Hematopoietic multipotent progenitor cell treated with erythropoietin and hydrocortisone succinate and interleukin-3 and kit ligand, for 6 days (in vitro differentiated cells): ENCODE results near the gene CAMK2B.

Source experiments
- DNase-seq: peaks from one replicate; pipeline ENCODE4 v3.0.0-alpha.2; 2015

The CAMK2B gene

GRCh38 chr7:44325201-44325671, at the start of gene CAMK2B:
CAMK2B (minus strand) TSS chr7:44325594; CDS start chr7:44325421, 173 bp downstream.
- no peak for DNase-seq

DNA sequence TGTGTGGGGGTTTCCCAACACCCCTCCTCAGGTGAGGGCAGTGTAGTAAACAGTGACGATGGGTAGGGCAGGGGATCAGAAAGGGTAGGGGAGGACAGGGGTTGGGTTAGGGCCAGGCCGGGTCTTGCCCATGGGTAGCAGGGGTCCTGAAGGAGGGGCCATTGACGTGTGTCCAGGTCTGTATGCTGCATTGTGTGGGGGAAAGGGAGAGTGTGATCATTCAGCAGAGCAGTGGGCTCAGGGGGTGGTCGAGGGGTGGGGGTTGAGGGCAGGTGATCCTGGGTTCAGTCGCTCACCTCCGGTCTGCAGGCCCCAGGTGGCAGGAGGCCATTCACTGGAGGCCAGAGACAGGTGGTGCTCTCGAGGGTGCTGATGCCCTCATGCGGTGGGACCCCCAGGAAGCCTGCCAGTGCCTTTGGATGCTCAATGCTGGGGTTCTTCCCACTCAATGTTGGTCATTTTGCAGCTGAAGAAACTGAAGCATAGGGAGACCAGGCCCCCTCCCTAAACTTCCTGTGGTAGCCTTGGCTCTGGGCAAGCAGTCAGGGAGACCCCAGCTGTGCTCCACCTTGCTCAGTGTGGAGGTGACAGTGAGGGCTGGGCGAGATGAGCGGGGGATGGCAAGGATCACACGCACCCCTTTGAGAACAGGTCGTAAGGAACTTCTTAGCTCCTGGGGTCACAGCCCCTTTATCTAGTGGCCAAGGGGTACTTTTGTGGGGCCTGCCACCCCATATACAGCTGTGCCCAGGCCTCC, 48.8 kb upstream of the CAMK2B start:
- no peak for DNase-seq

DNA sequence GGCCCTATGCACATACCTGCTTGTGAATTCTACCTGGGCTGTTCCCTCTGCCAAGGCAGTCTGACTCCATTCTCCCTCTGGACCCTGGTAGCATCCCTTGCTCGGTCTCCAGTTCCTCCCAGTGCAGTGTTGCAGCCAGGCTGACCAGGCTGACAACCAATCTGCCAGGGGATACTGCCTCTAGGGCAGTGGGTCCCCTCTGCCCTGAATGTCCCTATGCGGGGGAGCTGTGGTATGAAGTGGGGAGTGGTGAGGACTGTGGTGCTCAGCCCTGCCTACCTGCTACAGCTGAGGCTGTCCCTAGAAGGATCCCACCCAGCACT, 48.0 kb upstream of the CAMK2B start:
- DNase-seq, result no peak

GRCh38 chr7:44372560-44373417, 47.4 kb upstream of the CAMK2B start:
- no peak for DNase-seq

DNA sequence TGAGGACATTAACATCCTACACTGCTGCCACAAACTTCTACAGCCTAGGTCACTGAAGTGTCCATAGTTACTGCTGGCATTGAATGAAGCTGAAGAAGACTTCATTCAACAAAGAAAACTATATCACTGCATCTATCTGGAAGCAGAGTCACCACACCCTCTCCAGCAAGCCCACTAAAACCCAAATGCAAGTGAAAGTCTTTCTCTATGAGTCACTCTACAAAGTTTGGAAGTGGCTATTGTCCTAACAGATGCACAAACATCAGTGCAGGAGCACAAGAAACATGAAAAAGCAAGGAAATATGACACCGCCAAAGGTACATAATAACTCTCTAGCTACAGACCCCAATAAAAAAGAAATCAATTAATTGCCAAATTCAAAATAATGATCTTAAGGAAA, 43.5 kb upstream of the CAMK2B start:
- no peak for DNase-seq

DNA sequence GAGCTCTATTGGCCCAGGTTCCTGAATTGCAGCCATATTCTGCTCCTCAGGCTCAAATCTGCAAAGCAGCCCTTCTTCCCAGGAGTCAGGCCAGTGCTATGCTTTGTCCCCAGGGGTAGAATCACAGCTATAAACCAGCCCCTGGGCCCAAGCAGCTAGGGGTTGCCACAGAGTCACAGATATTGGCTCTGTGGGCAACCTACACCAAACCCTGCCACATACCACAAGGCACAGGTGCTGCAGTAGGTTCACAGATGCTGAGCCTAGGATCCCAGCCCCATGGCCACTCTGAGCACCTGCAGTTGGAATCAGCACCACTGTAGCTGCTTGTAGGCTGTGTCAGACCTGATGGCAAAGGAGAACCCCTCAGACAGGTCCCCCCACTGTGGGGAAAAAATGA, 43.1 kb upstream of the CAMK2B start:
- DNase-seq, result no peak

DNA sequence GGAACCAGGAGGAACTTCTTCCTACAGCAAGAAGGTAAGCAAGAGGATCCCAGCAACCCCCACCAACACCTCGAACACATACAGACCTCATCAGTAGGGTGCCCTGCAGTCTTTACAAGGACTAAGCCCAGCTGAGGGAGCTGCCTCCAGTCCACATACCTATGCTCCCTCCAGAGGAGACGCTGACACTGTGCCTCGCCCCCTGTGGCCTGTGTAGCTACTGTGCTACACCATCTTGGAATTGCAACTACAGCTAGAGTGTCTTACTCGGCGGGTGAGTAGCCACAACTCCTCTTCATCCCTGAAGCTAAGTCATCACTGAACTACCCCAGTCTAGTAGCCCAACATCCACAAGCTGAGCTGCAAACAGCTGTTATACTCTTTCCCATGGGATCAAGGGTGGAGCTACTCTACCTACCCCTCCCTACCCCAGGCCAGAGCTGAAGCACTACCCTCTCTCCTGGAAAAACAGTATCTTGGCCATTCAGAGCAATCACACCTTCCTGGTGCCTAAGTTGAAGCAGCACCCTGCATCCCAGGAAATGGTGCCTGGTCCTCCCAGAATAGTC, 42.2 kb upstream of the CAMK2B start:
- DNase-seq, result no peak

DNA sequence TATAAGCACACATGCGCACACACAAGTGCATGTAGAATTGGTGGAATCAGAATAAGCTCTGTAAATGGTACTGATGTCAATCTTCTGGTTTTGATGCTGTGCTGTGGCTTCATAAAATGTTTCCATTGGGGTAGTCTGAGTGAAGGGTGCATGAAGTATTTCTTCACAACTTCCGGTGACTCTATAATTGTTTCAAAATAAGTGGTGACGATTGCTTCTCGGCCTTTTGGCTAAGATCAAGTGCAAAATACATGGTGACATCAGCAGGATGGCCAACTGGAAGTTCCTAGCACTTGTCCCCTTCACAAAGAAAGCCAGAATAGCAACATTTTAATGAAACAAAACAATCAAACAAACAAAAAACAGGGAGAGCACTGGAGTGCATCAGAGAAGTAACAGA, 41.6 kb upstream of the CAMK2B start:
- no peak for DNase-seq

DNA sequence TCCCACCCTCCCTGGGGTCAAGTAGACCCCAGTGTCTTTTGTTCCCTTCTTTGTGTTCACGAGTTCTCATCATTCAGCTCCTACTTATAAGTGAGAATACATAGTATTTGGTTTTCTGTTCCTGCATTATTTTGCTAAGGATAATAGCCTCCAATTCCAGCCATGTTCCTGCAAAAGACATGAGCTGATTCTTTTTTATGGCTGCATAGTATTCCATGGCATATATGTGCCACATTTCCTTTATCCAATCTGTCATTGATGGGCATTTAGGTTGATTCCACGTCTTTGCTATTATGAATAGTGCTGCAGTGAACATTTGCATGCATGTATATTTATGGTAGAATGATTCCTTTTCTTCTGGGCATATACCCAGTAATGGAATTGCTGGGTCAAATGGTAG, 28.3 kb upstream of the CAMK2B start:
- no peak for DNase-seq

DNA sequence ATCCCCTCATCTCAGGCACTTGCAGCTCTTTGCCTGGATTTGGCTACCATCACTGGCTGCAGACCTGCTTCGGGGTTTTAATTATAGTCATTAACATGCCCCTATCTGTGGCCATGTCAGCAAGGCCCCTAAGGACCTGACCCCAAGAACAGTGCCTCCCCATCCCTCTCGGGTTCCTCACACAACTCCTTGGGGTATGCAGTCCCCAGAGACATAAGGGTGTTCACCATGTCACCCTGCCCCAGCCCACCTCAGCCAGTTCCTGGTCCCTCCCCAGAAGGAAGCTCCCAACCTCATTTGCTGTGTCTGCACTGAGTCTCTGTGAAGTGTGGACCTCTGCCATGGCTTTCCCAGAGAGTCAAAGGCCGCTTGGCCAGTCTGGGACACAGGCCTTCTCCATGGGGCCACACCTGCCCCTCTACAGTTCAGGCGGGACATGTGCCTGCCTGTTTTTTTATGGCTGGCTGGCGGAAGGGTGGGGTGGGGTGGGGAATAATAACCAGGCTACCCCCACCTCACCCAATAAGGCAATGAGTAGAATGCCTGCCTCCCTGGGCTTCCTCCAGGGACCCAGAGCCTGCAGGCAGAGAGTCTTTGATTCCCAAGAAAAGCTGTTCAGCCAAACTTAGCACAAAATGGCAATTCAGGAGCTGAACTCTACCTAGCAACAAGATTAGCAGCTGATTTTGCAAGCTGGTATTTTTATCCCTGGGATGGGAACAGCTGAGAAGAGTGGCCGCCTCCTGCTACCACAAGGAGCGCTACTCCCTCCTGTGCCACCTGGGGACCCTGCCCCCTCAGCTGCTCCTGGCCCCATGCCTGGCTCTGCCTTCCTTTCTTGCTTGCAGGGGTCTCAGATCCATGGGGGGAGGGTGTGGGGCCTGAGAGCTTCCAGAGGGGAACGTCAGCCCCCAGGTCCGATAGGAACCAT, 23.7 kb upstream of the CAMK2B start:
- no peak for DNase-seq

DNA sequence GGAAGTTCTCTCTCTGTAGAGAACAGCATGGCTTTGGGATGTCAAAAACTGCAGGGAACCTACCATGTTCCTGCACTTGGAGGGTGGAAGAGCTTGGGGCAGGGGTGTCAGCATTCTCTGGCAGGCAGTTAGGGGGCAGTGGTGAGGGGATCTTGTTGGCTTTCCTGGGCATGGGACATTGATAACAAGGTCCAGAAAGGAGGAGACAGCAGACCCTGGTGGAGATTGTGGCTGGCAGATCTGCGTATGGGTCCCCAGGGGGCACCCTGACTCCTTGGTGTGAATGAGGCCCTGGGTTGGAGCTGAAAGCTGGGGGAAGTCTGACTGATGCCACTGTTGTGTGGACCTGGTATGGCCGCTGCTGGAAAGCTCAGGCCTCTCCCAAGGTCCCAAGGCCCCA, 22.9 kb upstream of the CAMK2B start:
- peak; percentile 62 for DNase-seq

DNA sequence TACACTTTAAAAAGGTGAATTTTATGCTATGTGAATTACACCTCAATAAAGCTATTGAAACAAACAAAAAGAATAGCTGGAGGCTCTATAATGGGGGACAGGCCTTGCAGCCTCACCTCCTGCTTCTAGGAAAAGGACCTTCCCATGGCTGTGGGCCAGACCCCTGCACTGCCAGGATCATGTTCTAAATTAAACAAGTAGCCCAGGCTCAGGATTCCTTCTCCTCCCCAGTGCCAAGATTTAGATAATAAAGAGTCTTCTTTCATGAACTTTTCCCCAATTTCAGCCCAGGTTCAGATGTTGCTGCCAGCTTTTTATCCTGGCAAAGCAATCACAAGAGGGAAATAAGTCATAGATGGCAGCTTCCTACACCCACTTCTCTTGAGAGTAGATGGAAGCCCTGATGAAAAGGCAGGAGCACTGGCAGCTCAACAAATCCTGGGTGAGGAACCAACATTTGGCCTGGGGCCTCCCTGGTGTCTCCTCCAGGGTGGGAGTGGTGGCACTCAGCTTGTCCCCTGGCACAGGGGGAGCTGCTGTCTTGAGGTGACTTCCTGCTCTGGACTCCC, 22.2 kb upstream of the CAMK2B start:
- DNase-seq, result no peak

- DNase-seq, result no peak
Observed at GRCh38 chr7:44346063-44346462, 20.7 kb upstream of the CAMK2B start.

DNA sequence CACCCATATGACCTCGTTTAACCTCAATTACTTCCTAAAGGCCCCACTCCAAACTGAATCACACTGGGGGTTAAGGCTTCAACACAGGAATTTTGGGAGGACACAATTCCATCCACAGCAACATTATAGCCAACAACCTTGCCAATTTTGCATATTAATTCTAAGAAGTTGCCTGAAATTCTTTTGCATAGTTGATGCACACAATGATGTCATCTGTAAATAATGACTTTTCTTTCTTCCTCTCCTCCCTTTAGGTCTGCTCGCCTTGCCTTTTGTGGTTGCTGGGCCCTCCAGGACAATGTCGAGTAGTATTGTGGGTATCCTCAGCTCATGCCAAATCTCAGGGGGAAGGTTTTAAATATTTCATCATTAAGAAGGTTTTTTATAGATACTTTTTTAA, 16.0 kb upstream of the CAMK2B start:
- DNase-seq, result no peak

DNA sequence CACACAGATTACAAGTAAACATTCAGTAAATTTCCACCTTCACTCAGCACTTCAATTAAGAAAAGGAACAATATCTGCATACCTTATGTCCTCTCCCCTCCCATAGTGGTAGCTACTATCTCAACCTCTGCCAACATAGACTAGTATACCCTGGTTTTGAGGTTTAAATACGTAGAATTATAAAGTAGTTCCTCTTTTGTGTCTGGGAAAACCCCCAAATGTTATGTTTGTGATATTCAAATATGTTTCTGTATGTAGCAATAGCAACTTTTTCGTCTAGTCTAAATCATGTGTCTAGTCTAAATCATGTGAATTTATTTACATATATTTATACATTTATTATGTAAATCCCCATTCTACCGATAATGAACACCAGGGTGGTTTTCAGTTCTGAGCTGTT, 13.2 kb upstream of the CAMK2B start:
- DNase-seq, result peak; percentile 33

DNA sequence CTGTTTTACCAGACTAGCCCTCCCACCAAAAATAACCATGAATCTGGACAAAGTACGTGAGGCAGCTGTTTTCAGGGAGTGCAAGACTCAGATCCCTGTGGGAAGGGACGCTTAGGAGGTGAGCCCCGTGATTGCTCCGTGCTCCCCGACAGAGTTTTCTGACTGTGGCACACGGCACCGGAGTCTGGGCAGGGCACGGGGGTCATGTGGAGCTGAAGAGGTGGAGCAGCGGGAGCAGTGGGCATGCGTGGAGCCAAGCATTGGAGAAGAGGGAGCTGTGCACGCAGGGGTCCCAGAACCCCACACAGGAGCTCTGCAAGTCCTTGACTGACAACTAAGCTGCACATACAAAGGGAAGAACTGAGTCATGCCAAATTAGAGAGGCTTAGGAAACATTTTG, 11.1 kb upstream of the CAMK2B start:
- no peak for DNase-seq

DNA sequence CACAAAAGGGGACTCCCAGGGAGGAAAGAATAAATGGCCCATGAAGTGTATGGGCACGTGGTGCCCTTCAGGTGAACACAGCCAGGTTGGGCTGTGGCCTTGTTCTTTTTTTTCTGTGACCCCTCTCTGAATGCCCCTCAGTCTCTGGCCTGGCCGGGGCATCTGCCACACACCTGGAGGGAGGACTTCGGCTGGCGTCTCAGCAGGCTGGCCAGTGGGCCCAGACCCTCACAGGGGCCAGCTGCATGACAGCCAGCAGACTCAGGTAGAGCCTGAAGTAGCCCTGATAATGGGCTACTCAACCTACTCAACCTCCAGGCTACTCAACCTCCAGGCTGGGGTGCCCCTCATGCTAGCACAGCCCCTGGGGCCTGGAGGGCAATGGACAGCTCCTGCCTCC, 9.8 kb upstream of the CAMK2B start:
- DNase-seq, result no peak

GRCh38 chr7:44334734-44335097, 9.3 kb upstream of the CAMK2B start:
- no peak for DNase-seq

GRCh38 chr7:44333911-44334733, 8.7 kb upstream of the CAMK2B start:
- no peak for DNase-seq

DNA sequence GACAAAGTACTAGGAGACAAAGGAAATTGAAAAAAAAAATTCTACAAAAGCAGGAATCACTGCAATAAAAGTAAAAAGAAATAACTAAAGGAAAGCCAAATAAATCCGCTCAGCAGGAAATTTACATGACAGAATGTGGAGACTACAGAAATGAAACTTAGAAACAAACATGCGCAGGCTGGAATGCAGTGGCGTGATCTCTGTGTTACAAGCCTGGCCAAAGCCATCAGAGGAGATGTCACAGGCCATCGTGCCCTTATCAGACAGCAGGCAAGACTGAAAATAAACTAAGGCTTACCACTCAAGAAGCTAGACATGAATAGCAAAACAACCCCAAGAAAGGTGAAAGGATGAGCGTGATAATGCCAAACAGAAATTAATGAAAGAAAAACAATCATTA, 6.3 kb upstream of the CAMK2B start:
- no peak for DNase-seq

DNA sequence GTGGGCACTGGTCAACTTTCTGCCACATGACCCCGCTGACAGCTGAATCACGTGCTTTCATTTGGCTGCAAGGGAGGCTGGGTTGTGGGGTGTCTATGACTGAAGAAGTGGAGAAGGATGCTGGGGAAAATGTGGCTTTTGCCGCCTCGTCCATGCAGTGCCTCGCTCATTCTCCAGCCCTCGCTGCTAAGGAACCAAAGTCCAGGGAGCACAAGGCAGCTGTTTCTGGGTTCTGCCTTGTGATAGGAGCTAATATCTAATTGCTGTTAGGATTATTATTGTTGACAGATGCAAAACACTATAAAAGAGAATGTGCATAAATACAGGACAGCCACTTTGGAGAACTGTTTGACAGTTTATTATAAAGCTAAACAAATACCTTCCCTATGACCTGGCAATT, 4.9 kb upstream of the CAMK2B start:
- DNase-seq, result no peak

DNA sequence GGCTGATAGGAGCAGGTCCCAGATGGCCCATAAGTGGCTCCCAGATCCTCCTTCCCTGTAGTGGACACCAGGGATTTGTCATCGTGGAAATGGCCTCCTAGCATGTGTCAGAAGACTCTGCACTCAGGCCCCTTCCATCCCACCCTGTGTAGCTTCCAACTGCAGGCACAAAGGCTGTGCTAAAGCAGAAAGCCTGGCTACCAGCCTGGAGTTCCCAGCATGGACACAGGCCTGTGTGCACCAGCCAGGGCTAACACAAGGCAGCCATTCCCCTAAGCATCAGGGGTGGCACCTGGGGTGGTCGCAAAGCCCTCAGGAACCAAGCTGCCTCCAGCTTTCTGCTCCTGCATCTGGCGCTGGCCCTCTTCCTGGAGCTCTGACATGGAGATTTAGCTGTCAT, 4.5 kb upstream of the CAMK2B start:
- no peak for DNase-seq
